Endothelial cell (in vitro differentiated cells): ENCODE measurements around the gene SLC35E2B. TPM values are rescaled to one million over a fixed set of nuclear protein-coding genes. Genes with fewer than 3 reads are reported as not detected.
"Not testable (repeated sequence)": the region's sequence is repeated elsewhere in the genome, so short reads cannot be mapped to it uniquely, and the experiment has no call there.

ENCODE experiments used
- DNase-seq: peaks from one replicate; pipeline ENCODE4 v3.0.0; 2021; ENCODE audit warnings: low spot score
- H3K27ac Mint-ChIP-seq: one replicate; pipeline ENCODE4 v1.8.0; 2021; ENCODE audit warnings: mixed read lengths, inconsistent platforms; ENCODE audit not compliant: unreplicated experiment
- H3K27me3 Mint-ChIP-seq: one replicate; pipeline ENCODE4 v1.8.0; 2021; ENCODE audit warnings: mild to moderate bottlenecking, moderate library complexity, mixed read lengths, inconsistent platforms; ENCODE audit not compliant: unreplicated experiment
- H3K36me3 Mint-ChIP-seq: one replicate; pipeline ENCODE4 v1.8.0; 2021; ENCODE audit warnings: mild to moderate bottlenecking, low read depth, mixed read lengths, inconsistent platforms; ENCODE audit not compliant: unreplicated experiment
- H3K4me1 Mint-ChIP-seq: one replicate; pipeline ENCODE4 v1.8.0; 2021; ENCODE audit warnings: mild to moderate bottlenecking, mixed read lengths, inconsistent platforms; ENCODE audit not compliant: unreplicated experiment
- H3K4me3 Mint-ChIP-seq: one replicate; pipeline ENCODE4 v1.8.0; 2021; ENCODE audit warnings: mild to moderate bottlenecking, mixed read lengths, inconsistent platforms; ENCODE audit not compliant: unreplicated experiment
- H3K9me3 Mint-ChIP-seq: one replicate; pipeline ENCODE4 v1.8.0; 2021; ENCODE audit warnings: mixed read lengths, inconsistent platforms; ENCODE audit not compliant: unreplicated experiment
- total RNA-seq: library from RNA; stranded (reverse); fragmentation: NEBNext Ultra II Directional; extraction: Animal tissue kit (Norgen Biotek cat#: 25700); gene quantifications from one replicate; pipeline ENCODE4 v1.2.1, GENCODE V29; 2021; ENCODE audit not compliant: unreplicated experiment
- TF ChIP-seq, protein P1 (sequence below): fragments of 200-600 bp; sonication (generic); IDR thresholded peaks from one replicate; pipeline ENCODE4 v1.5.0; 2021; ENCODE audit warnings: antibody characterized with exemption; ENCODE audit not compliant: unreplicated experiment

Gene SLC35E2B
- total RNA-seq, 1 donor from 2014 or later = 140 TPM

DNA sequence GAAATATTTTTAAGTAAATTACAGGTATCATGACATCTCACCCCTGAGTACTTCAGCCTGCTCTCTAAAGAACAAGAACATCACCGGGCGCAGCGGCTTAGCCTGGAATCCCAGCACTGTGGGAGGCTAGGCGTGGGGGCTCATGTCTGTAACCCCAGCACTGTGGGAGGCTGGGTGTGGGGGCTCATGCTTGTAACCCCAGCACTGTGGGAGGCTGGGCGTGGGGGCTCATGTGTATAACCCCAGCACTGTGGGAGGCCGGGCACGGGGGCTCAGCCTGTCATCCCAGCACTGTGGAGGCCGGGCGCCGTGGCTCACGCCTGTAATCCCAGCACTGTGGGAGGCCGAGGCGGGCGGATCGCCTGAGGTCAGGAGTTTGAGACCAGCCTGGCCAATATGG lies 26.1 kb downstream of the SLC35E2B start:
- no peaks in the 10 kb centered on the region for H3K9me3 Mint-ChIP-seq
- no peak overlapping the region for H3K4me3 Mint-ChIP-seq
- DNase-seq = no peak
- peaks cover 20% of the 10 kb centered on the region for H3K36me3 Mint-ChIP-seq
- no peak overlapping the region for H3K27ac Mint-ChIP-seq
- peaks cover 31% of the 10 kb centered on the region for H3K4me1 Mint-ChIP-seq
- peaks cover 3% of the 10 kb centered on the region for H3K27me3 Mint-ChIP-seq
- TF ChIP-seq, protein P1, sequence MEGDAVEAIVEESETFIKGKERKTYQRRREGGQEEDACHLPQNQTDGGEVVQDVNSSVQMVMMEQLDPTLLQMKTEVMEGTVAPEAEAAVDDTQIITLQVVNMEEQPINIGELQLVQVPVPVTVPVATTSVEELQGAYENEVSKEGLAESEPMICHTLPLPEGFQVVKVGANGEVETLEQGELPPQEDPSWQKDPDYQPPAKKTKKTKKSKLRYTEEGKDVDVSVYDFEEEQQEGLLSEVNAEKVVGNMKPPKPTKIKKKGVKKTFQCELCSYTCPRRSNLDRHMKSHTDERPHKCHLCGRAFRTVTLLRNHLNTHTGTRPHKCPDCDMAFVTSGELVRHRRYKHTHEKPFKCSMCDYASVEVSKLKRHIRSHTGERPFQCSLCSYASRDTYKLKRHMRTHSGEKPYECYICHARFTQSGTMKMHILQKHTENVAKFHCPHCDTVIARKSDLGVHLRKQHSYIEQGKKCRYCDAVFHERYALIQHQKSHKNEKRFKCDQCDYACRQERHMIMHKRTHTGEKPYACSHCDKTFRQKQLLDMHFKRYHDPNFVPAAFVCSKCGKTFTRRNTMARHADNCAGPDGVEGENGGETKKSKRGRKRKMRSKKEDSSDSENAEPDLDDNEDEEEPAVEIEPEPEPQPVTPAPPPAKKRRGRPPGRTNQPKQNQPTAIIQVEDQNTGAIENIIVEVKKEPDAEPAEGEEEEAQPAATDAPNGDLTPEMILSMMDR = no peak

DNA sequence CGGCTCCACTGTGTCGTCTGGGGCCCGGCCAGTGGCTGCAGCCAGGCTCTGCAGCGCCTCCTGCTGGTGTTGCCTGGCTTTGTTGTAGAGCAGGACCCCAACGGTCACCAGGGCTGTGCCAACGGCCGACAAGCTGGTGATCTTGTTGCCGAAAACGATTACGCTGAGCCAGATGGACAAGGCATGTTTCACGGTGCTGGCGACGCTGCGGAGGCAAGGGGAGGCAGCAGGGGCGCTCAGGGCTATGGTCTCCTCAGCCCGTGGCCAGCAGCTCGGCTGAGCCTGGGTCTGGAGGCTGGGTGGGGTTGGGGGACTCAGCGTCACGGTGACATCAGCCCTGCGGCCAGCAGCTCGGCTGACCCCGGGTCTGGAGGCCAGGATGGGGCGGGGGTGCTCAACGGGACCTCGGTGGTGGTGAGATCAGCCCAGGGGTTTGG lies 26.8 kb downstream of the SLC35E2B start:
- Mint-ChIP-seq H3K4me1 (peaks cover 24% of the 10 kb centered on the region), H3K27me3 (peaks cover 3% of the 10 kb centered on the region), H3K4me3 (no peak overlapping the region), H3K9me3 (no peaks in the 10 kb centered on the region), H3K36me3 (peaks cover 16% of the 10 kb centered on the region), H3K27ac (no peak overlapping the region)
- TF ChIP-seq, protein P1 = peak; percentile 61
- DNase-seq = peak; percentile 73

DNA sequence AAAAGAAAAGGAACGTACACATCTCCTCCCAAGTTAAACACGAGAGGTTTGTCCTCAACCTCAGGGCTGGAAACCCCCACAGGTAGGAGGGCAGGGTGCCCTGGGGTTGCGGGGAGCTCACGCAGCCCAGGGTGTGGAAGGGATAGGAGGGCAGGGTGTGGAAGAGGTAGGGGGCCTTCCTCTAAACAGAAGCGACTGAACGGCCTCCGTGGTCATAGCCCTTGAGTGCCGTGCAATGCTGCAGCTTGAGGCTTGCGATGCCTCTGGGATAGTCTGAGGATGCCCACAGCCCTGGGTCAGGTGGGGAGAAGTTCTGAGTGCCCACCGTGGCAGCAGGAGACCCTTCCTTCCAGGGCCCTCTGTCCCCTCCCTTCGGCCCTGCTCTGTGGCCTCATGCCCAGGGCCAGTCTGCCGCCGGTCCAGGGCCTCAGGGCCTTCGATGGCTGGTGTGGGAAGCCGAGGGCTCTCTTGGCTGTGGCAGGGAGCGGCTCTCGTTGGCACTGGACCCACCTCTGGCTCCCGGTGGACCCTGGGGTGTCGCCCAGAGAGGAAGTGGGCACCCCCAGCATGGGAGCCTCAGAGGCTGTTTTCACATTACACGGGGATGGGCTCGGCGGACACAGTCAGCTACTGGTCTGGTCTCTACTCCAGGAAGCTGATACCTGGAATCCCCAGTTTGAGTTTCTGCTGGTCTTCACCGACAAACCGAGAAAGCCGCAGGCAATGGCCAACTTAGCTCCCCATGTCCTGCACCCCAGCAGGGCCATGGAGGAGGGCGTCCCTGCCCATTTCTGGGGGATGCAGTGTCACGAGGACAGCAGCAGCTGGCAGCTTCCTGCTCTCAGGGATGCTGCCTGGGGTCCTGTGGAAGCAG lies 27.4 kb downstream of the SLC35E2B start:
- Mint-ChIP-seq H3K9me3 (no peaks in the 10 kb centered on the region), H3K36me3 (peaks cover 16% of the 10 kb centered on the region), H3K27me3 (peaks cover 3% of the 10 kb centered on the region), H3K4me1 (peaks cover 20% of the 10 kb centered on the region), H3K4me3 (no peak overlapping the region), H3K27ac (peak overlapping the region; percentile 70)
- TF ChIP-seq, protein P1 = no peak
- no peak for DNase-seq

DNA sequence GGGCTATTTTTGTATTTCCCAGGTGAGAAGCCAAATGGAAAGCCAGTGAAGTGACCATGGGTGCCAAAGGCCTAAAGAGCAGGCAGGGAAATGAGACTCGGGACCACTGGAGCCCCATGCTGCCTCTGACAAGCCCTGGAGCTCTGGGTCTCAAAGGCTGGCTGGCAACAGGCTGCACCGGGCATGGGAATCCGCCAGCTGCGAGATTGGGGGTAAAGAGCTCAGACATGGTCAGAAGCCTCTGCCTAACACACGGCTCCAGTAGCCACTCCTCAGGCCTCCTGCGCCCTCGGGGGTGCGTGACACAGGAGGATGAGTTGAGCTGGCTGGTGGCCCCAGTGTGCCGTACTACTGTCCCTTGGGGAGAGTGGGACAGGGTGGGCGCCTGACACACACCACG lies 28.3 kb downstream of the SLC35E2B start:
- H3K36me3 Mint-ChIP-seq = peaks cover 12% of the 10 kb centered on the region
- H3K27ac Mint-ChIP-seq, H3K4me3 Mint-ChIP-seq, H3K9me3 Mint-ChIP-seq, H3K27me3 Mint-ChIP-seq, DNase-seq: not testable (repeated sequence)
- H3K4me1 Mint-ChIP-seq = peaks cover 15% of the 10 kb centered on the region

DNA sequence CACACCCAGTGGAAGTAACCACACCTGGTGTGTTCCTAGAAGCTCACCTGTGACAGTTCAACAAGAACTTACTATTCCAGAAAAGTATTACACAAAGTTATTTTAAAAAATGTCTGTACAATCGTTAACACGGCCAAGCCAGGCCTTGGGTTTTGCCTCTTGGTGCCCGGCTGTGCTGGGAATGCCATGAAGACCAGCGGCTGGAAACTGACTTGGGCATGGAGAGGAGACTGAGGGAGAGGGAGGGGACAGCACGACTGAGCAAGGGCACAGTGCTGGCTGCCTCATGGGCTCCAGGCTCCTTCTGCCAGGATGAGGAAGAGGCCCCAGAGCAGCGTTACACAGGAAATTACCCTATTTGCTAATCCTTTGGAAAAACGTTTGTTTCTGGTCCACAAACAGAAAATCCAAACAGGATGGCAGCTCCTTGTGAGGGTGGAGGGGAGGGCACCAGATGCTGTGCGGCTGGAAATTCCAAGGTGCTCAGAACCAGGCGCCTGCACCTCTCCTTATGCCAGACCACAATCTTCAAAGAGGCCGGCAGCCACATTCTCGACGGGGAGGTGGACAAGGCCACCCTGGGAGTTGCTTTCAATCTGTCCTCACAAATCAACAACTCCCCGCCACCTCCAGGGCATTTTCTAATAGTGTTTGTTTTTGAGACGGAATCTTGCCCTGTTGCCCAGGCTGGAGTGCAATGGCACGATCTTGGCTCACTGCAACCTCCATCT lies 29.6 kb downstream of the SLC35E2B start:
- Mint-ChIP-seq H3K4me3 (peak overlapping the region; percentile 59), H3K4me1 (peaks cover 15% of the 10 kb centered on the region)
- not testable (repeated sequence) for H3K27me3 Mint-ChIP-seq

DNA sequence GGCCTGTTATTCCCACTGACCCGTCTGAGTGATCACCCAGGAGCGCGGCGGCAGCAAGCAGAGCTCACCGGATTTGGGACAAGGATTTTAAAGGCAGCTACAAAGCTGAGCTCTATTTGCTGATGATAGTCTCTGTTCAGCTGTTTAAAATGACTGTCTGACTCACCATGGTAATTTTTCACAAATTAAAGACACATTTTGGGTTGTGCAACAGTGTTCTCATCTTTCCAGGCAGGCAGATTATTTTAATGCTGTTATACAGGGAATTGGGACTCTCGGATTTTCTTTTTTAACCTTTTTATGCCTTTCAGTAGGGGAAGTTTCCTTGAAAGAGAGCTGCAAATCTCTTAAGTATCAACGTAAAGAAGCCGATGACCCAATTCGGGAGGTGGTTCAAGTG lies 30.2 kb downstream of the SLC35E2B start:
- Mint-ChIP-seq H3K4me1 (peaks cover 15% of the 10 kb centered on the region), H3K27ac (peak overlapping the region; percentile 89)
- H3K4me3 Mint-ChIP-seq, H3K27me3 Mint-ChIP-seq, DNase-seq, H3K9me3 Mint-ChIP-seq, H3K36me3 Mint-ChIP-seq: not testable (repeated sequence)

More for the DNA sequence above, 29.6 kb downstream of the SLC35E2B start:
- not testable (repeated sequence) for H3K36me3 Mint-ChIP-seq, H3K9me3 Mint-ChIP-seq
- peak overlapping the region; percentile 89 for H3K27ac Mint-ChIP-seq
- DNase-seq = peak; percentile 27
